ENCODE results near the gene PPM1A. TPM values are rescaled to one million over a fixed set of nuclear protein-coding genes. Genes with fewer than 3 reads are reported as not detected.

The PPM1A gene
- total and polyA plus RNA-seq, 4 donors = 21.4 to 61.5 (median 33.6) TPM

GRCh38 chr14:60220917-60221316 is 28.1 kb upstream of the PPM1A start:
- Histone ChIP-seq H3K9me3 (ENCODE audit: control insufficient read depth in 4 of 4, insufficient read depth in 3 of 4, low read length in 3 of 4) (no peaks in the 10 kb centered on the region), H3K27me3 (ENCODE audit: control insufficient read depth in 3 of 3, insufficient read depth in 3 of 3, low read length in 2 of 3) (no peaks in the 10 kb centered on the region), H3K4me1 (ENCODE audit: control insufficient read depth in 5 of 5, insufficient read depth in 5 of 5, low read length in 5 of 5) (peaks cover 0 to 8% (median 2%) of the 10 kb centered on the region in 5 donors), H3K4me3 (no peak overlapping the region), H3K36me3 (ENCODE audit: control insufficient read depth in 4 of 4, insufficient read depth in 4 of 4, low read length in 4 of 4) (no peaks in the 10 kb centered on the region), H3K27ac (ENCODE audit: low read depth in 1 of 2, low read length in 1 of 2) (no peak overlapping the region), H3K9ac (ENCODE audit: insufficient read depth in 1 of 2, low read length in 2 of 2) (no peak overlapping the region)
- DNase-seq (no peak), ATAC-seq (ENCODE audit: insufficient read depth, low FRiP score) (no peak)
- WGBS, 2 donors = 82 to 93% methylated on average over 10 of the region's 10 CpGs
- TF ChIP-seq CTCF (IDR thresholded peaks at IDR 0.05; ENCODE audit: control extremely low read depth, extremely low read depth) = no peak

DNA sequence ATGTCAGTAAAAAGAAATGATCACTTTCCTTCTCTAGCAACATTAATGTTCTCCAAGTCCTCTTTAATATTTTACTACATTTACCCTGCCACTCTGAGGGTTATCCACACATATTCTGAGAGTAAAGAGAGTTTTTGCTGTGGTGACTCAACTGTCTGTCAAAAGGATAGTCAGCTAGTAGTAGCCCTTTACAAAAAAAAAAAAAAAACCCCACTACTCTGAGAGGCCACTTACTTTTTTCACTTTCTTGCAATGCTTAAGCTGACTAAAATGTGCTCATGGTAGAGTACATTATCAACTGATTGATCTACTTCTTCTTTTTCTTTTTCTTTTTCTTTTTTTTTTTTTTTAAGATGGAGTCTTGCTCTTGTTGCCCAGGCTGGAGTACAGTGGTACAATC is 27.6 kb upstream of the PPM1A start:
- ATAC-seq (ENCODE audit: insufficient read depth, low FRiP score) = no peak
- Histone ChIP-seq H3K36me3 (ENCODE audit: control insufficient read depth in 4 of 4, insufficient read depth in 4 of 4, low read length in 4 of 4) (no peaks in the 10 kb centered on the region), H3K4me1 (ENCODE audit: control insufficient read depth in 5 of 5, insufficient read depth in 5 of 5, low read length in 5 of 5) (peaks cover 0 to 8% (median 2%) of the 10 kb centered on the region in 5 donors), H3K27me3 (ENCODE audit: control insufficient read depth in 3 of 3, insufficient read depth in 3 of 3, low read length in 2 of 3) (no peaks in the 10 kb centered on the region), H3K9me3 (ENCODE audit: control insufficient read depth in 4 of 4, insufficient read depth in 3 of 4, low read length in 3 of 4) (no peaks in the 10 kb centered on the region), H3K27ac (ENCODE audit: low read depth in 1 of 2, low read length in 1 of 2) (no peak overlapping the region), H3K9ac (ENCODE audit: insufficient read depth in 1 of 2, low read length in 2 of 2) (no peak overlapping the region), H3K4me3 (no peak overlapping the region)
- DNase-seq = no peak
- no peak for TF ChIP-seq CTCF (IDR thresholded peaks at IDR 0.05; ENCODE audit: control extremely low read depth, extremely low read depth)

DNA sequence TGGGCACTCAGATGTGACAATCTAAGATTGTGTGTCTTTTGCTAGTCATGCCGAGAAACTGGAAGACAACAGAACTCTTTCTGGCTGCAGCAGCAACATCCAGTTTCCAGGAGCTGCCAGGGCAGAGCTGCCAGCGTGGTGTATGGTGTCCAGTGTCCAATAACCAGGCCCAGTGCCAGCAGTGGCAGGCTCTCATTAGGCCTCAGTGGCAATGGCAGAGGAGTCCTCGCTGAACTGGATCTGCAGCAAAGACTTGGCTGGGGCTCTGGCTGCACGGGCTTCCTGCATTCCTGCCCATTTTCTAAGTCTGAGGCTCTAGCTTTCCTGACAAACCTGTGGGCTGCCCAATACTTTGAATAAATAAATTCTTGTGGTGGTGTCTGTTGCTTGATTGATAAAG is 26.2 kb upstream of the PPM1A start:
- Histone ChIP-seq H3K9me3 (ENCODE audit: control insufficient read depth in 4 of 4, insufficient read depth in 3 of 4, low read length in 3 of 4) (no peaks in the 10 kb centered on the region), H3K27me3 (ENCODE audit: control insufficient read depth in 3 of 3, insufficient read depth in 3 of 3, low read length in 2 of 3) (no peaks in the 10 kb centered on the region), H3K36me3 (ENCODE audit: control insufficient read depth in 4 of 4, insufficient read depth in 4 of 4, low read length in 4 of 4) (no peaks in the 10 kb centered on the region), H3K4me1 (ENCODE audit: control insufficient read depth in 5 of 5, insufficient read depth in 5 of 5, low read length in 5 of 5) (peaks cover 0 to 8% (median 2%) of the 10 kb centered on the region in 5 donors), H3K27ac (ENCODE audit: low read depth in 1 of 2, low read length in 1 of 2) (no peak overlapping the region), H3K4me3 (no peak overlapping the region), H3K9ac (ENCODE audit: insufficient read depth in 1 of 2, low read length in 2 of 2) (no peak overlapping the region)
- no peak for ATAC-seq (ENCODE audit: insufficient read depth, low FRiP score)
- DNase-seq = peak in 2 of 3 donors; percentile 20 to 31
- TF ChIP-seq CTCF (IDR thresholded peaks at IDR 0.05; ENCODE audit: control extremely low read depth, extremely low read depth) = no peak
- WGBS, 2 donors = 68 to 84% methylated on average over 4 of the region's 4 CpGs

GRCh38 chr14:60225265-60225664 is 23.8 kb upstream of the PPM1A start:
- Histone ChIP-seq H3K27me3 (ENCODE audit: control insufficient read depth in 3 of 3, insufficient read depth in 3 of 3, low read length in 2 of 3) (no peaks in the 10 kb centered on the region), H3K27ac (ENCODE audit: low read depth in 1 of 2, low read length in 1 of 2) (no peak overlapping the region), H3K4me3 (no peak overlapping the region), H3K9ac (ENCODE audit: insufficient read depth in 1 of 2, low read length in 2 of 2) (no peak overlapping the region), H3K9me3 (ENCODE audit: control insufficient read depth in 4 of 4, insufficient read depth in 3 of 4, low read length in 3 of 4) (no peaks in the 10 kb centered on the region), H3K36me3 (ENCODE audit: control insufficient read depth in 4 of 4, insufficient read depth in 4 of 4, low read length in 4 of 4) (no peaks in the 10 kb centered on the region), H3K4me1 (ENCODE audit: control insufficient read depth in 5 of 5, insufficient read depth in 5 of 5, low read length in 5 of 5) (peaks cover 0 to 8% (median 4%) of the 10 kb centered on the region in 5 donors)
- no peak for TF ChIP-seq CTCF (IDR thresholded peaks at IDR 0.05; ENCODE audit: control extremely low read depth, extremely low read depth)
- ATAC-seq (ENCODE audit: insufficient read depth, low FRiP score) (no peak), DNase-seq (no peak)
- WGBS, 2 donors = 78 to 80% methylated on average over 3 of the region's 3 CpGs
